ENCODE data around the gene ERLIN1.

GRCh38 chr10:100114976-100115770, 70.7 kb downstream of the ERLIN1 start:
- TF ChIP-seq CTCF (IDR thresholded peaks at IDR 0.05): no peak
- no peak for TF ChIP-seq EZH2phosphoT487 (IDR thresholded peaks at IDR 0.05)
- TF ChIP-seq EZH2 (IDR thresholded peaks at IDR 0.05): no peak

All from neural progenitor cell (in vitro differentiated cells).